HuH-7.5 (cell line): ENCODE results near the gene ZNF169.
"Not testable (repeated sequence)": the region's sequence is repeated elsewhere in the genome, so short reads cannot be mapped to it uniquely, and the experiment has no call there.

Experiments used
- DNase-seq: peaks from one replicate; pipeline ENCODE4 v3.0.0; 2011; ENCODE audit warnings: low spot score

Gene ZNF169

DNA sequence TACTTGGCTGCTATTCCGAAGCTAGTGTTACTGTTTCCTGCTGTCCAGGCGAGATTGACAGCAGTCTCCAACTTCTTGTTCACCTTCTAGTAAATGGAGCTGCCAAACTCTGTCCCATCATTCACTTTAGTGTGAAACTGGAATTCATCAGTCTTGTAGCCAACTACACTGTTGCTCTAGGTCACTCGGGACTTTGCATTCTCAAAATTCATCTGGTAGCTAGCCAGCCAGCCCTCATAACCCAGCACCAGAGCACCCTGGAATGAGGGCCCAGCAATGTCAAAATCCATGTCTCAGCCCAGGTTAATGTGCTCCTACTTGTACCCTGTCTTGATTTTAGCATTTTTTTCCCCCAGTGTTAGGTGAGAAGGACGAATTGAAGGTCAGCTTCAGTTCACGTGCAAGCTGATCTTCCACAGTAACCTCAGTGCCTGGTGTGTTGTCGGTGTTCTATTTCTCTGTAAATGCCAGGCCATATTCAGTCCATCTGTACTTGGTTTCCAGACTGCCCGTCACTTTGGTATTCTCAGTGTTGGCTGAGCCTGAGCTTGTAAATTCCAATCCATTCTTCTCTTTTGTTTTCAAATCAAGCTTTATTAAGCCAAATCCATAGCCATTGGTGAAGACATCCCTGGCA, 28.9 kb downstream of the ZNF169 start:
- DNase-seq = no peak

DNA sequence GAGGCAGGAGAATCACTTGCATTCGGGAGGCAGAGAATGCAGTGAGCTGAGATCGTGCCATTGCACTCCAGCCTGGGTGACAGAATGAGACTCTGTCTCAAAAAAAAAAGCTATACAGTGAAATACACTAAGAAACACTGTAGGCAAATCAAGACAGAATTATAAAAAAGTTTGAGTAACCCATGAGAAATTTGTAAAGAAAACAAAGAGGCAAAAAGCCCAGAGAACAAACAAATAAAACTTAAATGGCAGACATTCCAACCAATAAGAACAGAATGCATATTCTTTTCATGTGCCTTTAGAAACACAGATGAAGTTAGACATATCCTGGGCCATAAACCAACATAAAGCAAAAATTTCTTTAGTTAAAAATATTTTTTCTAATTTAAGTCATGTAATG, 30.6 kb downstream of the ZNF169 start:
- DNase-seq = no peak

DNA sequence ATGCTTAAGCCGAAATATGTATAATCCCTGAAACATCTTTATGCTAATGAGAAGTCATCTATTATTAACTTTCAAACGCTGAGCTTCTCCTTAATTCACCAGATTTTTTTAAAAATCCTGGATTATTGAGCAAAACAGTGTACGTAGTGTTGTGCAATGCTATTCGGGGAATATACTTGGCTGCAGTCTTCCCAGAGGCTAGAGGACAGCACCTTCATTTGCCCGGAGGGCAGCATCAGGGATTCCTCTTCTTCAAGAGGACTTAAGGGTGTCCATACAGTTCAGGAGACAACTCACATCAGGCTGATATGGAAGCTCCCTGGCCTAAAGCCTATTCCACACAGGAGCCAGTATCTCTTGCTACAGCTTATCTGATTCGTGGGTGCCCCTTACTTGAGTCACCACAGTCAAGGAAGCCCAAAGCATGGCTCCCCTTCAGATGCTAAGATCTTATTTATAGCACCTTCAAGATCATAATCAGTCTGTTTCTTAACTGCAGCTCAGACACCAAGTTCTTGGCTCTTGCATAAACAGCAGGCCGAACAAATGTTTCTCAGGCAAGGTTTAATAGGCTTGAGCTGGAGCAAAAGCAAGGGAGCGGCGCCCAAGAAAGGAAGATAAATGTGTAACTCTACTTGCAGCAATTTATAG, 40.0 kb downstream of the ZNF169 start:
- no peak for DNase-seq

DNA sequence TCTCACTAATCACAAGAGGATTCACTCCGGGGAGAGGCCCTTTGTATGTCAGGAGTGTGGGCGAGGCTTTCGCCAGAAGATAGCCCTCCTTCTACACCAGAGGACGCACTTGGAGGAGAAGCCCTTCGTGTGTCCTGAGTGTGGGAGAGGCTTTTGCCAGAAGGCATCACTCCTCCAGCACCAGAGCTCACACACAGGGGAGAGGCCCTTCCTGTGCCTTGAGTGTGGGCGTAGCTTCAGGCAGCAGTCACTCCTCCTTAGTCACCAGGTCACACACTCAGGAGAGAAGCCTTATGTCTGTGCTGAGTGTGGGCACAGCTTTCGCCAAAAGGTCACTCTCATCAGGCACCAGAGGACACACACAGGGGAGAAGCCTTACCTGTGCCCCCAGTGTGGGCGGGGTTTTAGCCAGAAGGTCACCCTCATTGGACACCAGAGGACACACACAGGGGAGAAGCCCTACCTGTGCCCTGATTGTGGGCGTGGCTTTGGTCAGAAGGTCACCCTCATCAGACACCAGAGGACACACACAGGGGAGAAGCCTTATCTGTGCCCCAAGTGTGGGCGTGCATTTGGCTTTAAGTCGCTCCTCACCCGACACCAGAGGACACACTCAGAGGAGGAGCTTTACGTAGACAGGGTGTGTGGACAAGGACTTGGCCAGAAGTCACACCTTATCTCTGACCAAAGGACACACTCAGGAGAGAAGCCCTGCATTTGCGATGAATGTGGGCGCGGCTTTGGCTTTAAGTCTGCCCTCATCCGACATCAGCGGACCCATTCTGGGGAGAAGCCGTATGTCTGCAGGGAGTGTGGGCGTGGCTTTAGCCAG, 41.6 kb downstream of the ZNF169 start:
- no peak for DNase-seq

DNA sequence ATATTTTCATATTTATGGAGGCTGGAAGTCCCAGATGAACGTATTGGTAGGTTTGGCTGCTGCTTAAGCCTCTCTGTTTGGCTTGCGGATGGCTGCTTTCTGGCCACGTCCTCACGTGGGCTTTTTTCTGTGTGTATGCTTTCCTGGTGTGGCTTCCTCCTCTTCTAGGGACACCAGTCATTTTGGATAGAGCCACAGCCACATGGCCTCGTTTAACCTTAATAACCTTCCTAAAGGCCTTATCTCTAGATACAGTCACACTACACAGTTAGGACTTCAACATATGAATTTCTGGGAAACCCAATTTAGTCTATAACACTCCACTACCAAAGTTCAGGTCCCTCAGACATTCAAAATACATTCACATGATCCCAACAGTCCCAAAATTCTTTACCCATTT, 42.5 kb downstream of the ZNF169 start:
- DNase-seq = no peak

DNA sequence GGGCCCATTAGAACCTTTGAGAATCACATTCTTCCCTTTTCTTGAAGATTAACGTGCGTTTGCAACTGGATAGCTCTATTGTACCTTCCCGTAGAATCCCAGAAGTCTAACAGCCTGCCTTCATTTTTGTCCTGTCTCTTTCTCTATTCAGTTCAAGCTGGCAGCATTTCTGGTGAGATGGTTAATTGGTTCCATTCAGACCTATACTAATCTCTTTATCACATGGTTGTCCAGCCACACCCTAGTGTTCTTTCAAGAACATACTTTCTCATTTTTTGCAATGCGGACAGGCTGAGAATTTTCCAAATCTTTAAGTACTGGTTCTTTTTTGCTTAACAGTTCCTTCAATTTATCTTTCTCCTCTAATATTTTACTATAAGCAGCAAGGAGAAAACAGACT, 43.3 kb downstream of the ZNF169 start:
- DNase-seq = no peak

GRCh38 chr9:94303321-94303720, 44.2 kb downstream of the ZNF169 start:
- DNase-seq = no peak

GRCh38 chr9:94315034-94315984, 56.2 kb downstream of the ZNF169 start:
- DNase-seq = not testable (repeated sequence)

DNA sequence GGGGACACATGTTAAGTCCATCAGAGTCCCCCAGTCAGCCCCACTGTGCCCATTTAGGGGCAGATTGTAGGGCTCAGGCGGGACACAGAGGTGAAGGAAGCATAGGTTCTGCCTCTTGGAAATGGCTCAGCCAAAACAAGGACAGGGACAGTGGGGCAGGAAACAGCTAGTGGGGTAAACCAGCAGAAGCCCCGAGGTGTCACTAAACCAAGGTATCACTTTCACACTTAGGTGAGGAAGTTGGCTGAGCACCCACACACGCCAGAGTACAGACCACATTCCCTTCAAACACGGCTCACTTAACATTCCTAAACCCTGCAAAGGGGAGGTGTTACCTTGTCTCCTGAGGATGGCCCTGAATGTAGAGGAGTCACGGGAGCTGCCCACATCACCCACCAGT, 57.1 kb downstream of the ZNF169 start:
- not testable (repeated sequence) for DNase-seq

DNA sequence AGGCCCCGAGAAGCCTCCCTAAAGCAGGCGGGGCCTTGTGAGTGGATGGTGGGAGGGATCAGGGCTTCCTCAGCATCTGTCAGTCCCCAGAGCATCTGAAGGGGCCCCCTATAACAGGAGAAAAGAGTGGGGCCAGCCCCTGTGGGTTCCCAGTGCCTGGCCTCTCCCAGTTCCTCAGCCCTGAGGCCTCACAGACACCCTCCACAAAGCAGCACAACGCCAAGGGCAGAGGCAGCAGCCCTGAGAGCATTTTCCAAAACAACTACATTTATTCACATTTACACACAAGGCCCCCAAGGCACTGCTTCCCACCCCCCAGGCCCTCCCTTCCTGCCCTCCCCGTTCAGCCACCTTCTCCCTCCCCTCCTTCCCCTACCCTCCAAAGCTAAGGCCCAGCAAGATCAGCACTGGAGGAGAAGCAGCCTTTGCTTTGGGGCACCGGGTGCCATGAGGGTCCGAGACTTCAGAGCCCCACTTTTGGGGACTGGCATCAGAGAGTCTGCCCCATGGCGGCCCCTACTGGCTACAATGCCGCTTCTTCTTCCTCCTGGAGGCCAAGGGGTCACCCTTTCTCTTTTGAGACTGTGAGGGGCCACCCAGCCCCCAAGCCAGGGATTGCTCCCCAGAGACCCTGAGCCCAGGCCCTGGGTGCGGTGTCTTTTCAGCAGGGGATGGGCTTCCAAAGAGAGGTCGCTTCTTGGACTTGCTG, 59.0 kb downstream of the ZNF169 start:
- DNase-seq = not testable (repeated sequence)

GRCh38 chr9:94322342-94322940, 63.3 kb downstream of the ZNF169 start:
- DNase-seq = not testable (repeated sequence)

DNA sequence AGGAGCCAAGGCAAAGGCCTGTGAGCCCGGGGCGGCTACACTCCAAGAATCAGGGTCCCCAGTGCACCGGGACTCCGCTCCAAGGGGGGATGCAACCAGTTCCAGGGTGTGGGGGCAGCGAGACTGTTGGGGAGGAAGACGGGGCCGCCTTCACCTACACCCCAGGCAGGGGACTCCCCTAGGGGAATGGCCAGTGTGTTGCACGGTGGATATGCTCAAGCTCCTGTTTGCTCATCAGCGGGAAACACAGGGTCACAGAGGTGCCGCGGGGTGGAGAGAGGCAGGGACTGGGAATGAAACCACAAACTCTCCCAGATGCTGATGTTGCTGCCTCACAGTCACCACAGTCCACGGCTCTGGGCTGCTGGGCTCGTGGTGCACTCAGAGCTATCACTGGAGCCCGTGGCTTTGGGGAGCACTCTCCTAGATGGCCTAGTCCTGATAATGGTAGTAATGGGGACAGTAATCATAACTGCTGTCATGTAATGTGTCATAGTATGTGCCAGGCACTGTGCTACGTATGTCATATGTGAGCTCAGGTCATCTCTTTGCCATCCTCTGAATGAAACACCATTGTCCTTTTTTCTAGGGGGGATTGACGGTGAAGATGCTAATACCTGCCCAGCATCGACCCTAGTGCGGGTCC, 64.2 kb downstream of the ZNF169 start:
- DNase-seq = not testable (repeated sequence)

DNA sequence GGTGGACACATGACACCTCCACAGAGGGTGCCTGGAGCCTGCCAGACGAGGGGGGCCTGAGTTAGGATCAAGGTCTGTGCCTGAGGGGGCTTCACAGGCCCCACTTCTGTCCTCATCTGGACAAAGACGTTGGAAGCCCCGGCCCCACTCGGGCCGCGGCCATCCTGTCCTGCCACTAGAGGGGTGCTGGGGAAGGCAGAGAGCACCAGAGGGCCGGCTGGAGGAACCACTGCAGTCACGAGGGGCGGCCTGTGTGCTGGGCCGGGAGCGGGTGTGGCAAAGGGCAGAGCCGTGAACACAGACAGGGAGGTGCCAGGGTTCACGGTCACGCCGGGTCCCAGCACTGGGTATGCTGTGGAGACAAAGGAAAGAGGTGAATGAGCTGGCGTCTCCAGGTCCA, 66.5 kb downstream of the ZNF169 start:
- not testable (repeated sequence) for DNase-seq

DNA sequence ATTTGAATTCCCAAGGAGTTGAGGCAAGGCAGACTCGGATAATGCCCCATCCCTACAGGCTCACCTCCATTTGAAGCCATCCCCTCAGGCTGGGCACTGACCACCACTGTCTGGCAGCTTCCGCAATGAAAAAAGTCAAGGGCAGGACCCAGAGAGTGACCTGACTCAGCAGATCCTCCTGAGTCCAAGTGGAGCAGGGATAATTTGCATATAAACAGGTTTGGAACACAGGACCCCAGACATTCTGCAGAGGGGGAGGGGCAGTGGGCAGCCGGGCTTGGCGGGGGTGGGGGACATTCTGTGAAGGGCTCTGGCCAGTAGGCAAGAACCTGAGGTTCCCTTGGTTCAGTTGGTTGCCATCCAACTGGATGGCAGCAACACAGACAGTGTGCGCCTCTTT, 69.4 kb downstream of the ZNF169 start, which contains the start of gene NUTM2F:
NUTM2F (minus strand) TSS at position 101 of the 400 bp plus-strand sequence; CDS start at position 80, 21 bp downstream.
- not testable (repeated sequence) for DNase-seq

- not testable (repeated sequence) for DNase-seq
These were observed 77.3 kb downstream of the ZNF169 start for GRCh38 chr9:94336445-94336844.

DNA sequence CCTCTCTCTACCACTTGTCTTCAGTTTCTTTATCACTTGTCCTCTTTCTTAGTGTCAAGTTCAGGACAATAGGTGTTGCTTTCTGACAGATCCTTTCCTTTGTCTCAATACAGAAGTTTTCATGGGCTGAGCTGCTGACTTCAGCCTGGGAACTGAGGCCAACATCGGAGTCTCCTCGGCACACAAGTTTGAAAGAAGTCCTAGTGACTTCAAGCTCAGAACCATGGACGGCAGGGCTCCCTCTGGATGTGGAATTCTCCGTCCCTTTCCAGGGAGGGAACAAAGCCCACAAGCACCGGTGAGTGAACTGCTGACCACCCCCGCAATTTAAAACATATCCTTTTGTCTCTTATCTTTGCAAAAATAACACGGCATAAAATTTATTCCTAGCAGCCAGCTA, 79.6 kb downstream of the ZNF169 start:
- not testable (repeated sequence) for DNase-seq

- DNase-seq = not testable (repeated sequence)
These were observed 80.6 kb downstream of the ZNF169 start for GRCh38 chr9:94339657-94340056.

DNA sequence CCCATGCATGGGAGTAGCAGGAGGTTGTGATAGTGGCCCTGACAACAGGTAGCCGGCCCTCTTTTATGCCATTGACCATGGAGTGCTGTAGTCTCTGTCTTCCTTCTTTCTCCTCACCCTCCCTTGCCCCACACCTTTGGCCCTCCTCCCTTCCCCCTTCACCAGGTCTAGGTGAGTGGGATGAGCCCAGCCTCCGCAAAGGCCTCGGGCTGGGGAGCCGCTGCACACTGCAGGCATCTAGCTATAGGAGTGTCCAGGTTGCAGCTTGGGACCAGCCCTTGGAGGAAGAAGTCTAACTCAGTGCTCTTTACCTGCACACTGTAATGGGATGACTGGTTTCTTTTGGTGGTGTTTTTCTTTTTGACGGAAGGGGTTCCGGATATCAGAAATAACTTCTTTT, 81.7 kb downstream of the ZNF169 start:
- DNase-seq = not testable (repeated sequence)

DNA sequence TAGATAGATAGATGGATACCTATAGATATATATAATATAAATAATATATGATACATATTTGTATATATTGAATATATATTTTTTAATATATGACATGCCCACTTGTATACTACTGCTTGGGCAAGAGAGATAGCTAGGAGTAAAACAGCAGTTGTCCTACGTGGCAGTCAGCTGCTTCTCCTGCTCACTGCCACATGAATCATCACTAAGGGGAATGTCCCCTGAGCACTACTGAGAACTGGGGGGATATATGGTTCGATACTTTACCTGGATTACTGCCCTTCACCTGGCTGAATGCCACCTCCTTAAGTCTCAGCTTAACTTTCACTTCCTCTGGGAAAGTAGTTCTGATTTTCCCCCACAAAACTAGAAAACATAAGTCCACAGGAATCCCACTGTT, 82.6 kb downstream of the ZNF169 start:
- not testable (repeated sequence) for DNase-seq

DNA sequence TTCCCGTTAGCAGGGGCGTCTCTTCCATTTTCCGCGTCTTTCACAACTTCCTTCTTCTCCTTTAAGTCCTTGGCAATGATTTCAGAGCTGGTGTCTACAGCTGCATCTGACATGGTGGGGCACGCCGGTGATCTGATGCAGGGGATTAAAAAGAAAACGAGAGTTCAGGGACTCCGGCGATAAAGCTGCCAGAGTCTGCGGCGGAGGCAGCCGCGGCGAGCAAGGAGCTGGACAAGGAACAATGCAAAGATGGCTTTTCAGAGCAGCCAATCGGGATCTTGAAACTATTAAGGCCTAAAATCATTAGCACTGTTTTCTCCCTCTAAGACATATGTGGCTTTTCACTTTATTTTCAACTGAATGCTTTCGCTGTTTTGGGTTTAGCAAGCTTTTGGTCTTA, 88.4 kb downstream of the ZNF169 start:
- not testable (repeated sequence) for DNase-seq
